ENCODE data around the gene ZNF613.

The ZNF613 gene

GRCh38 chr19:51976852-51977251 is 49.6 kb downstream of the ZNF613 start:
- Histone ChIP-seq H3K4me1 (ENCODE audit: control insufficient read depth, low read length) (no peaks in the 10 kb centered on the region), H3K9me3 (ENCODE audit: control insufficient read depth, insufficient read depth, low read length) (peaks cover 47% of the 10 kb centered on the region), H3K27me3 (ENCODE audit: control insufficient read depth, low read length) (no peaks in the 10 kb centered on the region), H3K9me2 (replicated peaks; ENCODE audit: control insufficient read depth, low read length) (no peaks in the 10 kb centered on the region), H4K20me1 (ENCODE audit: control insufficient read depth, insufficient read depth, low read depth, low read length) (no peaks in the 10 kb centered on the region), H3K36me3 (ENCODE audit: control insufficient read depth, low read length) (peaks cover 9% of the 10 kb centered on the region), H3F3A (ENCODE audit: control insufficient read depth, insufficient read depth) (no peaks in the 10 kb centered on the region), H3K79me2 (ENCODE audit: control insufficient read depth, low read length) (peaks cover 3% of the 10 kb centered on the region; the same call in 1 of the 2 replicates), H3K4me2 (ENCODE audit: low read length) (no peak overlapping the region), H3K27ac (ENCODE audit: low read depth, low read length) (no peak overlapping the region), H3K4me3 (ENCODE audit: low read length) (no peak overlapping the region)
- TF ChIP-seq, protein P1, sequence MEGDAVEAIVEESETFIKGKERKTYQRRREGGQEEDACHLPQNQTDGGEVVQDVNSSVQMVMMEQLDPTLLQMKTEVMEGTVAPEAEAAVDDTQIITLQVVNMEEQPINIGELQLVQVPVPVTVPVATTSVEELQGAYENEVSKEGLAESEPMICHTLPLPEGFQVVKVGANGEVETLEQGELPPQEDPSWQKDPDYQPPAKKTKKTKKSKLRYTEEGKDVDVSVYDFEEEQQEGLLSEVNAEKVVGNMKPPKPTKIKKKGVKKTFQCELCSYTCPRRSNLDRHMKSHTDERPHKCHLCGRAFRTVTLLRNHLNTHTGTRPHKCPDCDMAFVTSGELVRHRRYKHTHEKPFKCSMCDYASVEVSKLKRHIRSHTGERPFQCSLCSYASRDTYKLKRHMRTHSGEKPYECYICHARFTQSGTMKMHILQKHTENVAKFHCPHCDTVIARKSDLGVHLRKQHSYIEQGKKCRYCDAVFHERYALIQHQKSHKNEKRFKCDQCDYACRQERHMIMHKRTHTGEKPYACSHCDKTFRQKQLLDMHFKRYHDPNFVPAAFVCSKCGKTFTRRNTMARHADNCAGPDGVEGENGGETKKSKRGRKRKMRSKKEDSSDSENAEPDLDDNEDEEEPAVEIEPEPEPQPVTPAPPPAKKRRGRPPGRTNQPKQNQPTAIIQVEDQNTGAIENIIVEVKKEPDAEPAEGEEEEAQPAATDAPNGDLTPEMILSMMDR (IDR thresholded peaks at IDR 0.05; ENCODE audit: low read depth, low read length, poor library complexity, severe bottlenecking), result no peak
- TF ChIP-seq EZH2phosphoT487 (IDR thresholded peaks at IDR 0.05; ENCODE audit: borderline replicate concordance, low read length), result no peak

DNA sequence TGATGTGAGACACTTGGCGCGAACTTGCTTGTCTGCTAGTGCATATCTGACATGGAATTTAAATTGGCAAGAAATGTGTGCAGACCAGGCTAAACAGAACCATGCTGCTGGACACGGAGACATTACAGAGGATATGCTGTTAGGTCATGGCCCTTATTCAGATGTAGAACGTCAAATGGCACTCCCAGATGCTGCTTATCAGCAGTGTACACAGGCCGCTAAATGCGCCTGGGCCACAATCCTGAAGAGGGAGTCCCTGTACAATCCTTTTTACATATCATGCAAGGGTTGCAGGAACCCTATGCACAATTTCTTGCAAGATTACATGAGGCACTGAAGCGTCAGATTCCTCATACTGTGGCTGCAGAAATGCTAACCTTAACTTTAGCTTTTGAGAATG is 50.1 kb downstream of the ZNF613 start:
- no peaks in the 10 kb centered on the region for H3K9me2 ChIP-seq (replicated peaks; ENCODE audit: control insufficient read depth, low read length)
- no peak overlapping the region for H3K4me2 ChIP-seq (ENCODE audit: low read length)
- H3F3A ChIP-seq (ENCODE audit: control insufficient read depth, insufficient read depth), result no peaks in the 10 kb centered on the region
- no peak overlapping the region for H3K4me3 ChIP-seq (ENCODE audit: low read length)
- no peaks in the 10 kb centered on the region for H4K20me1 ChIP-seq (ENCODE audit: control insufficient read depth, insufficient read depth, low read depth, low read length)
- peaks cover 3% of the 10 kb centered on the region; the same call in 1 of the 2 replicates for H3K79me2 ChIP-seq (ENCODE audit: control insufficient read depth, low read length)
- TF ChIP-seq EZH2phosphoT487 (IDR thresholded peaks at IDR 0.05; ENCODE audit: borderline replicate concordance, low read length), result no peak
- TF ChIP-seq, protein P1 (IDR thresholded peaks at IDR 0.05; ENCODE audit: low read depth, low read length, poor library complexity, severe bottlenecking), result no peak
- no peak overlapping the region for H3K27ac ChIP-seq (ENCODE audit: low read depth, low read length)
- H3K4me1 ChIP-seq (ENCODE audit: control insufficient read depth, low read length), result no peaks in the 10 kb centered on the region
- H3K27me3 ChIP-seq (ENCODE audit: control insufficient read depth, low read length), result no peaks in the 10 kb centered on the region
- peaks cover 49% of the 10 kb centered on the region for H3K9me3 ChIP-seq (ENCODE audit: control insufficient read depth, insufficient read depth, low read length)
- peaks cover 9% of the 10 kb centered on the region for H3K36me3 ChIP-seq (ENCODE audit: control insufficient read depth, low read length)

DNA sequence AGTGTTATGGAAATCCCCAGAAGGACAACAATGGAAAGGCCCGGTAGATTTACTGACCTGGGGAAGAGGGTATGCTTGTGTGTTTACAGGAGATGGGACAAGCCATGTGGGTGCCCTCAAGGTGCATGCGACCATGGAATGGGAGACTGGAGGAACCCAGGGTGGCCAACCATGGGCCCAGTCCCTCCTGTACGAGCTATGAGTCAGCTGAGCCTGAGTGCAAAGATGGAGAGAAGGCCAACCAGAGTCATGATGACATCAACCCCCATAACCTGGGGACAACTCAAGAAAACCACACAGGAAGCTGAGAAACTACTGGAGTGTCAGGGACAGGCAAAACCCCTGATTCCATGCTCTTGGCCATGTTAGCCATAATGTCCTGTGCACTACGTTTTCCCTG is 51.6 kb downstream of the ZNF613 start:
- no peak for TF ChIP-seq EZH2phosphoT487 (IDR thresholded peaks at IDR 0.05; ENCODE audit: borderline replicate concordance, low read length)
- TF ChIP-seq, protein P1 (IDR thresholded peaks at IDR 0.05; ENCODE audit: low read depth, low read length, poor library complexity, severe bottlenecking), result no peak
- Histone ChIP-seq H3K4me3 (ENCODE audit: low read length) (no peak overlapping the region), H3K36me3 (ENCODE audit: control insufficient read depth, low read length) (peaks cover under 1% of the 10 kb centered on the region; the same call in 1 of the 2 replicates)

More for the DNA sequence above, 51.6 kb downstream of the ZNF613 start:
- H3K9me3 ChIP-seq (ENCODE audit: control insufficient read depth, insufficient read depth, low read length), result peaks cover 45% of the 10 kb centered on the region
- H3K27me3 ChIP-seq (ENCODE audit: control insufficient read depth, low read length), result no peaks in the 10 kb centered on the region
- no peak overlapping the region for H3K27ac ChIP-seq (ENCODE audit: low read depth, low read length)
- H3F3A ChIP-seq (ENCODE audit: control insufficient read depth, insufficient read depth), result no peaks in the 10 kb centered on the region
- H3K4me2 ChIP-seq (ENCODE audit: low read length), result no peak overlapping the region
- no peaks in the 10 kb centered on the region for H3K9me2 ChIP-seq (replicated peaks; ENCODE audit: control insufficient read depth, low read length)
- peaks cover 3% of the 10 kb centered on the region; the same call in 1 of the 2 replicates for H3K79me2 ChIP-seq (ENCODE audit: control insufficient read depth, low read length)
- no peaks in the 10 kb centered on the region for H3K4me1 ChIP-seq (ENCODE audit: control insufficient read depth, low read length)
- no peaks in the 10 kb centered on the region for H4K20me1 ChIP-seq (ENCODE audit: control insufficient read depth, insufficient read depth, low read depth, low read length)

Data from DOHH2 (cell line).